Glutamatergic neuron (in vitro differentiated cells): ENCODE results near the gene SNAP23. TPM values are rescaled to one million over a fixed set of nuclear protein-coding genes. Genes with fewer than 3 reads are reported as not detected.
A peak's percentile ranks its signal among the peaks of the same experiment; 100 is the strongest.

Source experiments
- DNase-seq: peaks from one replicate; pipeline ENCODE4 v3.0.0; 2022
- H3K27ac Mint-ChIP-seq: one replicate; pipeline ENCODE4 v1.8.0; 2020; ENCODE audit warnings: mild to moderate bottlenecking, mixed read lengths, inconsistent platforms; ENCODE audit not compliant: unreplicated experiment
- H3K27me3 Mint-ChIP-seq: one replicate; pipeline ENCODE4 v1.8.0; 2020; ENCODE audit warnings: mild to moderate bottlenecking, moderate library complexity, mixed read lengths, inconsistent platforms; ENCODE audit not compliant: unreplicated experiment
- H3K36me3 Mint-ChIP-seq: one replicate; pipeline ENCODE4 v1.8.0; 2020; ENCODE audit warnings: mild to moderate bottlenecking, mixed read lengths, inconsistent platforms; ENCODE audit not compliant: unreplicated experiment
- H3K4me1 Mint-ChIP-seq: one replicate; pipeline ENCODE4 v1.8.0; 2020; ENCODE audit warnings: mild to moderate bottlenecking, low read depth, mixed read lengths, inconsistent platforms; ENCODE audit not compliant: unreplicated experiment
- H3K4me3 Mint-ChIP-seq: one replicate; pipeline ENCODE4 v1.8.0; 2020; ENCODE audit warnings: mild to moderate bottlenecking, mixed read lengths, inconsistent platforms; ENCODE audit not compliant: unreplicated experiment
- H3K9me3 Mint-ChIP-seq: one replicate; pipeline ENCODE4 v1.8.0; 2020; ENCODE audit warnings: mild to moderate bottlenecking, moderate library complexity, mixed read lengths, inconsistent platforms; ENCODE audit not compliant: unreplicated experiment
- CTCF ChIP-seq: fragments of 200-600 bp; sonication (generic); IDR thresholded peaks from one replicate; pipeline ENCODE4 v1.5.0; 2021; ENCODE audit not compliant: partially characterized antibody, unreplicated experiment
- total RNA-seq: library from RNA; stranded (reverse); fragmentation: NEBNext Ultra II Directional; extraction: Animal tissue kit (Norgen Biotek cat#: 25700); gene quantifications from one replicate; pipeline ENCODE4 v1.2.1, GENCODE V29; 2021; ENCODE audit not compliant: unreplicated experiment

Gene SNAP23
- total RNA-seq, 1 donor from 2014 or later, result 15.2 TPM

GRCh38 chr15:42575188-42576039 is 80.0 kb downstream of the SNAP23 start, which contains the start of gene STARD9:
STARD9 (plus strand) TSS chr15:42575606; CDS start chr15:42575716, 110 bp downstream.
- peak; percentile 99 for DNase-seq
- TF ChIP-seq CTCF, result no peak
- H3K9me3 Mint-ChIP-seq, result peaks cover 15% of the 10 kb centered on the region
- H3K36me3 Mint-ChIP-seq, result no peaks in the 10 kb centered on the region
- H3K27ac Mint-ChIP-seq, result peak within 1 kb of the TSS; percentile 96
- H3K4me3 Mint-ChIP-seq, result peak within 1 kb of the TSS; percentile 94
- H3K4me1 Mint-ChIP-seq, result peaks cover 17% of the 10 kb centered on the region
- peaks cover 5% of the 10 kb centered on the region for H3K27me3 Mint-ChIP-seq

GRCh38 chr15:42576040-42576594 is 80.7 kb downstream of the SNAP23 start:
- H3K27ac Mint-ChIP-seq, result peak overlapping the region; percentile 96
- H3K4me3 Mint-ChIP-seq, result peak overlapping the region; percentile 94
- H3K4me1 Mint-ChIP-seq, result peaks cover 20% of the 10 kb centered on the region
- H3K9me3 Mint-ChIP-seq, result peaks cover 17% of the 10 kb centered on the region
- no peak for TF ChIP-seq CTCF
- DNase-seq, result no peak
- H3K36me3 Mint-ChIP-seq, result no peaks in the 10 kb centered on the region
- peaks cover 5% of the 10 kb centered on the region for H3K27me3 Mint-ChIP-seq

- Mint-ChIP-seq H3K4me1 (peaks cover 20% of the 10 kb centered on the region), H3K27ac (peak overlapping the region; percentile 96), H3K36me3 (no peaks in the 10 kb centered on the region), H3K27me3 (peaks cover 5% of the 10 kb centered on the region), H3K4me3 (peak overlapping the region; percentile 94), H3K9me3 (peaks cover 19% of the 10 kb centered on the region)
- no peak for TF ChIP-seq CTCF
- no peak for DNase-seq
Observed at GRCh38 chr15:42576776-42577175, 81.3 kb downstream of the SNAP23 start.

- H3K36me3 Mint-ChIP-seq, result no peaks in the 10 kb centered on the region
- peaks cover 24% of the 10 kb centered on the region for H3K4me1 Mint-ChIP-seq
- peak overlapping the region; percentile 62 for H3K4me3 Mint-ChIP-seq
- peaks cover 5% of the 10 kb centered on the region for H3K27me3 Mint-ChIP-seq
- no peak for DNase-seq
- TF ChIP-seq CTCF, result no peak
- peaks cover 19% of the 10 kb centered on the region for H3K9me3 Mint-ChIP-seq
- no peak overlapping the region for H3K27ac Mint-ChIP-seq
Observed at GRCh38 chr15:42577514-42578031, 82.1 kb downstream of the SNAP23 start.
